ENCODE measurements around the gene PPP1CA. TPM values are rescaled to one million over a fixed set of nuclear protein-coding genes. Genes with fewer than 3 reads are reported as not detected.

Gene PPP1CA
- total and polyA plus RNA-seq, 5 donors = 73.1 to 93.4 (median 79.4) TPM

- 42% methylated on average over 8 of the region's 8 CpGs for WGBS
- Histone ChIP-seq H3K4me1 (ENCODE audit: control insufficient read depth, insufficient read depth, low read length) (peaks cover 25% of the 10 kb centered on the region), H3K4me3 (ENCODE audit: low read length) (no peak overlapping the region), H3K27ac (ENCODE audit: low read length) (no peak overlapping the region), H3K9me3 (ENCODE audit: control insufficient read depth, low read length) (no peaks in the 10 kb centered on the region), H3K27me3 (ENCODE audit: control insufficient read depth, insufficient read depth) (no peaks in the 10 kb centered on the region)
- intact Hi-C loops (cut with DNase I) = no loop called here
- peak in 2 of 3 donors; percentile 74 to 76 for DNase-seq
- peak in 1 of 2 donors; percentile 9 for ATAC-seq
These were observed 30.3 kb downstream of the PPP1CA start for GRCh38 chr11:67371189-67371910.

- WGBS = 55% methylated on average over 14 of the region's 14 CpGs
- ATAC-seq = no peak
- intact Hi-C loops (cut with DNase I) = no loop called here
- H3K27me3 ChIP-seq (ENCODE audit: control insufficient read depth, insufficient read depth) = no peaks in the 10 kb centered on the region
- no peaks in the 10 kb centered on the region for H3K9me3 ChIP-seq (ENCODE audit: control insufficient read depth, low read length)
- H3K4me1 ChIP-seq (ENCODE audit: control insufficient read depth, insufficient read depth, low read length) = peaks cover 27% of the 10 kb centered on the region
- no peak for DNase-seq
- no peak overlapping the region for H3K4me3 ChIP-seq (ENCODE audit: low read length)
- H3K27ac ChIP-seq (ENCODE audit: low read length) = no peak overlapping the region
These were observed 31.1 kb downstream of the PPP1CA start for GRCh38 chr11:67370351-67371076.

GRCh38 chr11:67369801-67370284 lies 31.8 kb downstream of the PPP1CA start:
- Histone ChIP-seq H3K4me1 (ENCODE audit: control insufficient read depth, insufficient read depth, low read length) (peaks cover 27% of the 10 kb centered on the region), H3K4me3 (ENCODE audit: low read length) (no peak overlapping the region)

GRCh38 chr11:67369275-67369674 lies 32.4 kb downstream of the PPP1CA start:
- ATAC-seq (no peak), DNase-seq (no peak)
- H3K27me3 ChIP-seq (ENCODE audit: control insufficient read depth, insufficient read depth) = no peaks in the 10 kb centered on the region
- H3K27ac ChIP-seq (ENCODE audit: low read length) = no peak overlapping the region
- no peaks in the 10 kb centered on the region for H3K9me3 ChIP-seq (ENCODE audit: control insufficient read depth, low read length)
- WGBS = 84% methylated on average over 8 of the region's 8 CpGs
- intact Hi-C loops (cut with DNase I) = no loop called here
- H3K4me3 ChIP-seq (ENCODE audit: low read length) = no peak overlapping the region
- H3K4me1 ChIP-seq (ENCODE audit: control insufficient read depth, insufficient read depth, low read length) = peaks cover 27% of the 10 kb centered on the region

More at GRCh38 chr11:67369801-67370284, 31.8 kb downstream of the PPP1CA start:
- H3K27me3 ChIP-seq (ENCODE audit: control insufficient read depth, insufficient read depth) = no peaks in the 10 kb centered on the region
- H3K9me3 ChIP-seq (ENCODE audit: control insufficient read depth, low read length) = no peaks in the 10 kb centered on the region
- WGBS = 49% methylated on average over 12 of the region's 12 CpGs
- DNase-seq (no peak), ATAC-seq (no peak)
- H3K27ac ChIP-seq (ENCODE audit: low read length) = no peak overlapping the region
- intact Hi-C loops (cut with DNase I) = no loop called here

- Histone ChIP-seq H3K27ac (ENCODE audit: low read length) (no peak overlapping the region), H3K4me1 (ENCODE audit: control insufficient read depth, insufficient read depth, low read length) (peaks cover 27% of the 10 kb centered on the region), H3K9me3 (ENCODE audit: control insufficient read depth, low read length) (no peaks in the 10 kb centered on the region), H3K4me3 (ENCODE audit: low read length) (no peak overlapping the region), H3K27me3 (ENCODE audit: control insufficient read depth, insufficient read depth) (no peaks in the 10 kb centered on the region)
- intact Hi-C loops (cut with DNase I) = no loop called here
- DNase-seq (no peak), ATAC-seq (no peak)
- 84% methylated on average over 3 of the region's 3 CpGs for WGBS
These were observed 33.0 kb downstream of the PPP1CA start for GRCh38 chr11:67368621-67369020.

- H3K27me3 ChIP-seq (ENCODE audit: control insufficient read depth, insufficient read depth) = no peaks in the 10 kb centered on the region
- H3K27ac ChIP-seq (ENCODE audit: low read length) = peak overlapping the region; percentile 24
- H3K4me3 ChIP-seq (ENCODE audit: low read length) = no peak overlapping the region
- no peaks in the 10 kb centered on the region for H3K9me3 ChIP-seq (ENCODE audit: control insufficient read depth, low read length)
- DNase-seq = peak in 1 of 3 donors; percentile 56
- H3K4me1 ChIP-seq (ENCODE audit: control insufficient read depth, insufficient read depth, low read length) = peaks cover 27% of the 10 kb centered on the region
- intact Hi-C loops (cut with DNase I) = no loop called here
- ATAC-seq = peak in 1 of 2 donors; percentile 7
- 40% methylated on average over 7 of the region's 7 CpGs for whole genome bisulfite sequencing
These were observed 33.9 kb downstream of the PPP1CA start for GRCh38 chr11:67367761-67368227.

- Histone ChIP-seq H3K4me3 (ENCODE audit: low read length) (no peak overlapping the region), H3K9me3 (ENCODE audit: control insufficient read depth, low read length) (no peaks in the 10 kb centered on the region), H3K4me1 (ENCODE audit: control insufficient read depth, insufficient read depth, low read length) (peaks cover 27% of the 10 kb centered on the region), H3K27me3 (ENCODE audit: control insufficient read depth, insufficient read depth) (no peaks in the 10 kb centered on the region), H3K27ac (ENCODE audit: low read length) (peak overlapping the region; percentile 62)
- DNase-seq (peak; percentile 59 to 89 (median 81)), ATAC-seq (peak; percentile 55 to 63)
- WGBS = 31% methylated on average over 25 of the region's 25 CpGs
- intact Hi-C loops (cut with DNase I) = no loop called here
These were observed 34.5 kb downstream of the PPP1CA start for GRCh38 chr11:67366961-67367760.

- no peaks in the 10 kb centered on the region for H3K27me3 ChIP-seq (ENCODE audit: control insufficient read depth, insufficient read depth)
- H3K4me3 ChIP-seq (ENCODE audit: low read length) = no peak overlapping the region
- peaks cover 21% of the 10 kb centered on the region for H3K4me1 ChIP-seq (ENCODE audit: control insufficient read depth, insufficient read depth, low read length)
- peak overlapping the region; percentile 62 for H3K27ac ChIP-seq (ENCODE audit: low read length)
- ATAC-seq (peak; percentile 53), DNase-seq (peak in 2 of 3 donors; percentile 76 to 78)
- 14% methylated on average over 8 of the region's 8 CpGs for WGBS
- no peaks in the 10 kb centered on the region for H3K9me3 ChIP-seq (ENCODE audit: control insufficient read depth, low read length)
- intact Hi-C loops (cut with DNase I) = no loop called here
These were observed 35.1 kb downstream of the PPP1CA start for GRCh38 chr11:67366546-67366945.

- H3K4me3 ChIP-seq (ENCODE audit: low read length) = no peak overlapping the region
- peak in 1 of 2 donors; percentile 9 for ATAC-seq
- peaks cover 18% of the 10 kb centered on the region for H3K4me1 ChIP-seq (ENCODE audit: control insufficient read depth, insufficient read depth, low read length)
- H3K27me3 ChIP-seq (ENCODE audit: control insufficient read depth, insufficient read depth) = no peaks in the 10 kb centered on the region
- peak overlapping the region; percentile 62 for H3K27ac ChIP-seq (ENCODE audit: low read length)
- intact Hi-C loops (cut with DNase I) = no loop called here
- 42% methylated on average over 14 of the region's 14 CpGs for WGBS
- peak in 1 of 3 donors; percentile 66 for DNase-seq
- no peaks in the 10 kb centered on the region for H3K9me3 ChIP-seq (ENCODE audit: control insufficient read depth, low read length)
These were observed 35.8 kb downstream of the PPP1CA start for GRCh38 chr11:67365736-67366444.

Data from right cardiac atrium (tissue), 5 donors.